ENCODE measurements around the gene HTR1E. TPM values are rescaled to one million over a fixed set of nuclear protein-coding genes. Genes with fewer than 3 reads are reported as not detected.

Gene HTR1E
- total RNA-seq, 1 donor from 2014 or later, result not detected

DNA sequence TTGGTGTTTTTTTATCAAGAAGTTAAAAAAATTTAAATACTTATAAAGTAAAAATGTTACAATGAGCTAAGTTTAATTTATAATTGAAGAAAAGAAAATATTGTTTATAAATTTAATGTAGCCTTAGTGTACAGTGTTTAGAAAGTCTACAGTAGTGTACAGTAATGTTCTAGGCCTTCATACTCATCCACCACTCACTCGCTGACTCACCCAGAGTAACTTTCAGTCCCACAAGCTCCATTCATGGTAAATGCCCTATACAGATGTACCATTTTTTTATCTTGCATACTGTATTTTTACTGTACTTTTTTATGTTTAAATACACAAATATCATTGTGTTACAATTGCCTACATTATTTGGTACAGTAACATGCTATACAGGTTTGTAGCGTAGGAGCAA, 26.0 kb downstream of the HTR1E start:
- H3K9me3 ChIP-seq, result no peaks in the 10 kb centered on the region
- DNase-seq, result no peak
- H3K27me3 ChIP-seq (ENCODE audit: low read depth), result no peaks in the 10 kb centered on the region
- H3K4me3 ChIP-seq, result no peak overlapping the region
- no peak overlapping the region for H3K27ac ChIP-seq
- no peak for ATAC-seq
- intact Hi-C loops (cut with DNase I), result no loop called here
- TF ChIP-seq CTCF (IDR thresholded peaks at IDR 0.05), result no peak
- no peaks in the 10 kb centered on the region for H3K4me1 ChIP-seq
- no peaks in the 10 kb centered on the region for H3K36me3 ChIP-seq

GRCh38 chr6:86964029-86964579, 26.8 kb downstream of the HTR1E start:
- no peak for TF ChIP-seq CTCF (IDR thresholded peaks at IDR 0.05)
- Histone ChIP-seq H3K36me3 (no peaks in the 10 kb centered on the region), H3K4me1 (no peaks in the 10 kb centered on the region), H3K4me3 (no peak overlapping the region), H3K27ac (no peak overlapping the region), H3K9me3 (no peaks in the 10 kb centered on the region), H3K27me3 (ENCODE audit: low read depth) (no peaks in the 10 kb centered on the region)
- DNase-seq (no peak), ATAC-seq (no peak)
- intact Hi-C loops (cut with DNase I), result no loop called here

- no peak for DNase-seq
- no peak for ATAC-seq
- Histone ChIP-seq H3K4me3 (no peak overlapping the region), H3K4me1 (no peaks in the 10 kb centered on the region), H3K9me3 (no peaks in the 10 kb centered on the region), H3K27ac (no peak overlapping the region), H3K36me3 (no peaks in the 10 kb centered on the region), H3K27me3 (ENCODE audit: low read depth) (no peaks in the 10 kb centered on the region)
- intact Hi-C loops (cut with DNase I), result no loop called here
- TF ChIP-seq CTCF (IDR thresholded peaks at IDR 0.05), result no peak
These were observed 28.9 kb downstream of the HTR1E start for GRCh38 chr6:86966271-86966670.

DNA sequence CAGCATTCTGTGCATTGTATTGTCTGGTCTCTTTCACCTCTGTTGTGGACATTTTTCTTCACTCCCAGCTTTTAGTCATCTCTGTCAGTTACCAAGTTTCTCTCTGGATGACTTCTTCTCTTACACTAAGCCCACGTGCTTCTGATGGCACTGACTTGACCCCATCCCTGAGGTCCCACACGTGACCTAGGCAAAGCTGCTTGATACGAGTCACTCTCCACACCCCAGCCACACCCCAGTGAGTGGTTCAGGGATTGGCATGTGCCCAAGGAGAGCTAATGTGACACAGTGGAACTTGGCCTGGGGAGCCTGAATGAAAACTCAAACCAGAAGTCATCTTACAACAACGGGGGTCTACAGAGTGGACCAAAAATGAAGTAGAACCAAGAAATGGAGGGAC, 32.2 kb downstream of the HTR1E start:
- Histone ChIP-seq H3K4me1 (no peaks in the 10 kb centered on the region), H3K4me3 (no peak overlapping the region), H3K27ac (no peak overlapping the region), H3K27me3 (ENCODE audit: low read depth) (no peaks in the 10 kb centered on the region), H3K9me3 (no peaks in the 10 kb centered on the region), H3K36me3 (no peaks in the 10 kb centered on the region)
- DNase-seq (no peak), ATAC-seq (no peak)
- intact Hi-C loops (cut with DNase I), result no loop called here
- TF ChIP-seq CTCF (IDR thresholded peaks at IDR 0.05), result no peak

- Histone ChIP-seq H3K36me3 (no peaks in the 10 kb centered on the region), H3K4me3 (no peak overlapping the region), H3K27ac (no peak overlapping the region), H3K9me3 (no peaks in the 10 kb centered on the region), H3K27me3 (ENCODE audit: low read depth) (no peaks in the 10 kb centered on the region), H3K4me1 (no peaks in the 10 kb centered on the region)
- no peak for ATAC-seq
- DNase-seq, result no peak
- no peak for TF ChIP-seq CTCF (IDR thresholded peaks at IDR 0.05)
- intact Hi-C loops (cut with DNase I), result no loop called here
These were observed 35.8 kb downstream of the HTR1E start for GRCh38 chr6:86973088-86973487.

DNA sequence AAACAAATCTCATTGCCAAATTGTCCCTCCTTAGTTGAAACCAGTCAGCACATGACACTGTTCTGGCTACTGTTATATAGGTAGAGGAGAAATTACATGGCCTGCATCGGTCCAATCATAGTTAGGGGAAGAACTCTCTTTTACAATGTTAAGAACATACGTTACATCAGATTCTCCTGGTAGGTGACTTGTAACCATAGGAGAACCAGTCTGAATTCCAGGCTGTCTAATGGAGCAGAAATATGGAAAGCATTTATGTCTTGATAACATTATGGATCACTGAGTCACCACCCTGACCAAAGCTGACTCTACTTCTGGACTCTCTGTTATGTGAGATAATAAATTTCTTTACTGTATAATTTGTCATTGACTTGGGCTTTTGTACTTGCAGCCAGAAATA, 40.9 kb downstream of the HTR1E start:
- no peak for TF ChIP-seq CTCF (IDR thresholded peaks at IDR 0.05)
- Histone ChIP-seq H3K27me3 (ENCODE audit: low read depth) (no peaks in the 10 kb centered on the region), H3K9me3 (no peaks in the 10 kb centered on the region), H3K4me3 (no peak overlapping the region), H3K4me1 (no peaks in the 10 kb centered on the region), H3K36me3 (no peaks in the 10 kb centered on the region), H3K27ac (no peak overlapping the region)
- intact Hi-C loops (cut with DNase I), result no loop called here
- DNase-seq (no peak), ATAC-seq (no peak)
